GM12878 (cell line): Measurements from ENCODE around the gene RPS23.

Experiments
- NBN ChIP-seq: fragments of 450-650 bp; IDR thresholded peaks from 2 replicates; pipeline ENCODE4 v1.6.1; 2016
- SP1 ChIP-seq: IDR thresholded peaks from one replicate; pipeline ENCODE4 v1.6.1; 2011; ENCODE audit warnings: low read depth, low read length
- TF ChIP-seq, protein P1 (sequence below), 3 experiments: IDR thresholded peaks in 2 of 3; conservative IDR thresholded peaks in 1 of 3; 2 replicates each; pipeline ENCODE4 v1.5.1; 2011; ENCODE audit warnings: low read depth in 3 of 3, low read length in 3 of 3, mild to moderate bottlenecking in 3 of 3, control low read depth in 2 of 3, moderate library complexity in 2 of 3, inconsistent platforms in 1 of 3, mixed read lengths in 1 of 3; ENCODE audit not compliant: control insufficient read depth in 2 of 3, insufficient read depth in 1 of 3; ENCODE audit errors: extremely low read depth in 1 of 3
- TF ChIP-seq, protein P2 (sequence below): fragments of 450-650 bp; IDR thresholded peaks from 2 replicates; pipeline ENCODE4 v1.6.1; 2017; ENCODE audit warnings: mild to moderate bottlenecking

- TF ChIP-seq, protein P1, sequence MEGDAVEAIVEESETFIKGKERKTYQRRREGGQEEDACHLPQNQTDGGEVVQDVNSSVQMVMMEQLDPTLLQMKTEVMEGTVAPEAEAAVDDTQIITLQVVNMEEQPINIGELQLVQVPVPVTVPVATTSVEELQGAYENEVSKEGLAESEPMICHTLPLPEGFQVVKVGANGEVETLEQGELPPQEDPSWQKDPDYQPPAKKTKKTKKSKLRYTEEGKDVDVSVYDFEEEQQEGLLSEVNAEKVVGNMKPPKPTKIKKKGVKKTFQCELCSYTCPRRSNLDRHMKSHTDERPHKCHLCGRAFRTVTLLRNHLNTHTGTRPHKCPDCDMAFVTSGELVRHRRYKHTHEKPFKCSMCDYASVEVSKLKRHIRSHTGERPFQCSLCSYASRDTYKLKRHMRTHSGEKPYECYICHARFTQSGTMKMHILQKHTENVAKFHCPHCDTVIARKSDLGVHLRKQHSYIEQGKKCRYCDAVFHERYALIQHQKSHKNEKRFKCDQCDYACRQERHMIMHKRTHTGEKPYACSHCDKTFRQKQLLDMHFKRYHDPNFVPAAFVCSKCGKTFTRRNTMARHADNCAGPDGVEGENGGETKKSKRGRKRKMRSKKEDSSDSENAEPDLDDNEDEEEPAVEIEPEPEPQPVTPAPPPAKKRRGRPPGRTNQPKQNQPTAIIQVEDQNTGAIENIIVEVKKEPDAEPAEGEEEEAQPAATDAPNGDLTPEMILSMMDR (IDR thresholded peaks at IDR 0.05 in 2 of 3, conservative IDR thresholded peaks at IDR 0.05 in 1 of 3; ENCODE audit: control insufficient read depth in 2 of 3, extremely low read depth in 1 of 3, insufficient read depth in 1 of 3, low read depth in 3 of 3, low read length in 3 of 3): no peak
- TF ChIP-seq SP1 (no peak), NBN (no peak)
- TF ChIP-seq, protein P2, sequence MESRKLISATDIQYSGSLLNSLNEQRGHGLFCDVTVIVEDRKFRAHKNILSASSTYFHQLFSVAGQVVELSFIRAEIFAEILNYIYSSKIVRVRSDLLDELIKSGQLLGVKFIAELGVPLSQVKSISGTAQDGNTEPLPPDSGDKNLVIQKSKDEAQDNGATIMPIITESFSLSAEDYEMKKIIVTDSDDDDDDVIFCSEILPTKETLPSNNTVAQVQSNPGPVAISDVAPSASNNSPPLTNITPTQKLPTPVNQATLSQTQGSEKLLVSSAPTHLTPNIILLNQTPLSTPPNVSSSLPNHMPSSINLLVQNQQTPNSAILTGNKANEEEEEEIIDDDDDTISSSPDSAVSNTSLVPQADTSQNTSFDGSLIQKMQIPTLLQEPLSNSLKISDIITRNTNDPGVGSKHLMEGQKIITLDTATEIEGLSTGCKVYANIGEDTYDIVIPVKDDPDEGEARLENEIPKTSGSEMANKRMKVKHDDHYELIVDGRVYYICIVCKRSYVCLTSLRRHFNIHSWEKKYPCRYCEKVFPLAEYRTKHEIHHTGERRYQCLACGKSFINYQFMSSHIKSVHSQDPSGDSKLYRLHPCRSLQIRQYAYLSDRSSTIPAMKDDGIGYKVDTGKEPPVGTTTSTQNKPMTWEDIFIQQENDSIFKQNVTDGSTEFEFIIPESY: no peak
Observed at GRCh38 chr5:82327941-82328340, 49.8 kb upstream of the RPS23 start.
